Measurements from ENCODE around the gene YTHDF2. TPM values are rescaled to one million over a fixed set of nuclear protein-coding genes. Genes with fewer than 3 reads are reported as not detected.
"Not testable (repeated sequence)": the region's sequence is repeated elsewhere in the genome, so short reads cannot be mapped to it uniquely, and the experiment has no call there.

The YTHDF2 gene
- total RNA-seq, 2 experiments from 2014 or later, result 72.2 to 82.1 TPM

DNA sequence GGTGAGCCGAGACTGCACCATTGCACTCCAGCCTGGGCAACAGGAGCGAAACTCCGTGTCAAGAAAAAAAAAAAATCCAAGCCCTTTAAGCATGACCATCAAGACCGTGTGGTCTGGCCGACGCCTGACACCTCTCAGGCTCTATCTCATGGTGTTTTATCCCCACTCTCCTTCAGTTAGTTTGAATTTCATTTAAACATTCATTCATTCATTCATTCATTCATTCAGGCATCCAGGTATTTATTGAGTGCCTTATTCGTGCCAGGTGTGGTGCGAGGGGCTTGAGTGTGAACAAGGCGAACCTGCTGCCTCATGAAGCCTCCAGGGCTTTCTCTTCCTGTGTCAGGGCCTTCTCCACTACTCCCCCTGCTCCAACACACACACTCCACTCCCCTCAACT lies 52.7 kb downstream of the YTHDF2 start:
- TF ChIP-seq, protein P1, sequence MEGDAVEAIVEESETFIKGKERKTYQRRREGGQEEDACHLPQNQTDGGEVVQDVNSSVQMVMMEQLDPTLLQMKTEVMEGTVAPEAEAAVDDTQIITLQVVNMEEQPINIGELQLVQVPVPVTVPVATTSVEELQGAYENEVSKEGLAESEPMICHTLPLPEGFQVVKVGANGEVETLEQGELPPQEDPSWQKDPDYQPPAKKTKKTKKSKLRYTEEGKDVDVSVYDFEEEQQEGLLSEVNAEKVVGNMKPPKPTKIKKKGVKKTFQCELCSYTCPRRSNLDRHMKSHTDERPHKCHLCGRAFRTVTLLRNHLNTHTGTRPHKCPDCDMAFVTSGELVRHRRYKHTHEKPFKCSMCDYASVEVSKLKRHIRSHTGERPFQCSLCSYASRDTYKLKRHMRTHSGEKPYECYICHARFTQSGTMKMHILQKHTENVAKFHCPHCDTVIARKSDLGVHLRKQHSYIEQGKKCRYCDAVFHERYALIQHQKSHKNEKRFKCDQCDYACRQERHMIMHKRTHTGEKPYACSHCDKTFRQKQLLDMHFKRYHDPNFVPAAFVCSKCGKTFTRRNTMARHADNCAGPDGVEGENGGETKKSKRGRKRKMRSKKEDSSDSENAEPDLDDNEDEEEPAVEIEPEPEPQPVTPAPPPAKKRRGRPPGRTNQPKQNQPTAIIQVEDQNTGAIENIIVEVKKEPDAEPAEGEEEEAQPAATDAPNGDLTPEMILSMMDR (IDR thresholded peaks at IDR 0.05), result no peak
- no peak for DNase-seq
- Mint-ChIP-seq H3K4me3 (no peak overlapping the region), H3K27me3 (peaks cover 1% of the 10 kb centered on the region), H3K4me1 (ENCODE audit: low read depth) (peaks cover 4% of the 10 kb centered on the region), H3K36me3 (ENCODE audit: low read depth) (no peaks in the 10 kb centered on the region), H3K27ac (no peak overlapping the region), H3K9me3 (no peaks in the 10 kb centered on the region)
- ATAC-seq, result no peak
- ChIA-PET POLR2A (no interaction called here), CTCF (no interaction called here)
- intact Hi-C loops (cut with micrococcal nuclease), result loop anchor here (10.0 kb wide), 1 partner anchor 415 kb away; no protein-coding TSS in a partner anchor

DNA sequence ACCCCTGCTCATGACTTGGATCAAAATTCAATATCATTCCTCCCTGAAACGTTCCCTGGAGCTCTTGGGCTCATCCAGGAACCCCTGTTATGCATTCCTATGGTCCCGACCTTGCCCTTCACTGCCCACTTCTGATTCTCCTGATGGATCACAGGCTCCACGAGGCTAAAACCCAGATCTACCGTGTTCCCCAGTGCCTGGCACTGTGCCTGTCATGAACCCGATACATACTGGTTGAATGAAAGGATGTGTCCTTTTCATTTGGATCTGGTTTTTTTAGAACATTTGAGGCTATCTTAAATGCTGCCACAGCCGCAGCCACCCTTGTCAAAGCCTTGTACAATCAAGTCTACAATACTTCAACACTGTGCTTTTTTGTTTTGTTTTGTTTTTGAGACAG lies 53.1 kb downstream of the YTHDF2 start:
- intact Hi-C loops (cut with micrococcal nuclease), result loop anchor here (10.0 kb wide), 1 partner anchor 415 kb away; no protein-coding TSS in a partner anchor
- ATAC-seq (no peak), DNase-seq (no peak)
- H3K27ac Mint-ChIP-seq, result no peak overlapping the region
- H3K36me3 Mint-ChIP-seq (ENCODE audit: low read depth), result no peaks in the 10 kb centered on the region
- H3K9me3 Mint-ChIP-seq, result no peaks in the 10 kb centered on the region
- peaks cover 1% of the 10 kb centered on the region for H3K27me3 Mint-ChIP-seq
- no peak overlapping the region for H3K4me3 Mint-ChIP-seq
- H3K4me1 Mint-ChIP-seq (ENCODE audit: low read depth), result peaks cover 4% of the 10 kb centered on the region
- ChIA-PET CTCF (no interaction called here), POLR2A (no interaction called here)
- TF ChIP-seq, protein P1 (IDR thresholded peaks at IDR 0.05), result no peak

DNA sequence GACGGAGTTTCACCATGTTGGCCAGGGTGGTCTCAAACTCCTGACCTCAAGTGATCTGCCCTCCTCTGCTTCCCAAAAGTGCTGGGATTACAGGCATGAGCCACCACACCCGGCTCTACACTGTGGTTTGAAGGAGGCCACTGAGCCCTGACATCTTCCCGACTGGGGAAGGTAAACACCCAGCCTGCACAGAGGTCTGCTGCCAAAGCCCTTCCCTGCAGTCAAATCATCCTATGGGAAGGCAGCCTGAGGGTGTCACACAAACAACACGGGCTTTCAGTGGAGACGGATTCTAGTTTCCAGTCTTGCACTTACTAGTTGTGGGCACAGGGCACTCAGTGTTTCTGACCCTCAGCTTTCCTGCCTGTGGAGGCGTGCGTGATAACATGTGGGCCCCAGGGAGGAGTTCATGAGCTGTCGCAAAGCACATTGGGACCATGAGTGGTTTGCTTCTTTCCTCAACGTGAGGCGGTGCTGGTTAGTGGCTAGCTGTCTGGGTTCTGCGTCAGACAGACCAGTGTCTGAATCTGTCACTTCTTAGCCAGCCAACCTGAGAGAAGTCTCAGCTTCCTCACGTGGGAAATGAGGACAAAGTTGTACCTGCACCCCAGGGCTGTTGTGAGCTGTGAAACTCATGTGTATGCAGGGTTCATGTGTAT lies 53.8 kb downstream of the YTHDF2 start:
- Mint-ChIP-seq H3K4me1 (ENCODE audit: low read depth) (no peaks in the 10 kb centered on the region), H3K27me3 (peaks cover 3% of the 10 kb centered on the region), H3K4me3 (no peak overlapping the region), H3K36me3 (ENCODE audit: low read depth) (no peaks in the 10 kb centered on the region), H3K27ac (no peak overlapping the region), H3K9me3 (no peaks in the 10 kb centered on the region)
- ATAC-seq (no peak), DNase-seq (no peak)
- intact Hi-C loops (cut with micrococcal nuclease), result no loop called here
- POLR2A ChIA-PET, result no interaction called here
- TF ChIP-seq, protein P1 (IDR thresholded peaks at IDR 0.05), result no peak
- CTCF ChIA-PET, result interaction anchor here (1.4 kb wide), 1 partner anchor 87 kb away, joined by 7 read pairs; no protein-coding TSS in a partner anchor

DNA sequence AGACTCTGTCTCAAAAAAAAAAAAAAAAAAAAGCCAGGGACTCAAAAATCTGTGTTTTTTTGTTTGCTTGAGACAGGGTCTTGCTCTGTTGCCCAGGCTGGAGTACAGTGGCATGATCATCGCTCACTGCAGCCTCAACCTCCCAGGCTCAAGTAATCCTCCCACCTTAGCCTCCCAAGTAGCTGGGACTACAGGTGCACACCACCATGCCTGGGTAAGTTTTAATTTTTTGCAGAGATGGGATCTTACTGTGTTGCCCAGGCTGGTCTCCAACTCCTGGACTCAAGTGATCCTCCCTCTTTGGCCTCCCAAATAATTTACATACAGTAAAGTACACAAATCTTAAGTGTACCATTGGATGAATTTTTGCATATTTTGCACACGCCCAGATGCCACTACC lies 55.2 kb downstream of the YTHDF2 start:
- H3K9me3 Mint-ChIP-seq; H3K27ac Mint-ChIP-seq; intact Hi-C loops (cut with micrococcal nuclease); POLR2A ChIA-PET; H3K4me1 Mint-ChIP-seq (ENCODE audit: low read depth); ATAC-seq; H3K36me3 Mint-ChIP-seq (ENCODE audit: low read depth); H3K27me3 Mint-ChIP-seq; DNase-seq; H3K4me3 Mint-ChIP-seq: not testable (repeated sequence)
- CTCF ChIA-PET, result interaction anchor here (1.4 to 2.9 kb wide), 2 partner anchors 85 kb away, joined by 7 to 13 read pairs; no protein-coding TSS in a partner anchor

DNA sequence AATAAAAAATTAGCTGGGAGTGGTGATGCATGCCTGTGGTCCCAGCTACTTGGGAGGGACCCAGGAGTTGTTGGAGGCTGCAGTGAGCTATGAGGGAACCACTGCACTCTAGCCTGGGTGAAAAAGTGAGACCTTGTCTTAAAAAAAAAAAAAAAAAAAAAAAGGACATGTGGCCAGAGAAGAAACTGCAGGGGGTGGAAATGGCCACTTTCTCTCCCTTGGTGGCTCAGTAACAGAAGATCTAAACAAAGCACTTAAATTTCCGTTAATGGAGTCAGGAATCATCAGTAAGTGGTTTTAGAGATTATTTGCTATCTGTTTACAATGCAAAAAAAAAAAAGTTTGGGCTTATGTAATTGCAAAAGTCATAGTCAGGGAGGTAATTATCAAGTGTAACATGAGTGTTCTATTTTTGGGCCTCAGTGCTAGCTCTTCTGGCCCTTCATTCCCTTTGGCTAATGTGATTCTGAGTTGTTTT lies 55.9 kb downstream of the YTHDF2 start:
- Mint-ChIP-seq H3K27me3 (peaks cover 2% of the 10 kb centered on the region), H3K36me3 (ENCODE audit: low read depth) (no peaks in the 10 kb centered on the region), H3K9me3 (no peaks in the 10 kb centered on the region), H3K4me1 (ENCODE audit: low read depth) (no peaks in the 10 kb centered on the region), H3K27ac (no peak overlapping the region), H3K4me3 (no peak overlapping the region)
- ATAC-seq (no peak), DNase-seq (no peak)
- TF ChIP-seq, protein P1 (IDR thresholded peaks at IDR 0.05), result no peak
- ChIA-PET CTCF (interaction anchor here (2.9 kb wide), 1 partner anchor 84 kb away, joined by 13 read pairs; no protein-coding TSS in a partner anchor), POLR2A (interaction anchor here (0.6 kb wide), 1 partner anchor 276 kb away, joined by 3 read pairs; no protein-coding TSS in a partner anchor)
- intact Hi-C loops (cut with micrococcal nuclease), result no loop called here

DNA sequence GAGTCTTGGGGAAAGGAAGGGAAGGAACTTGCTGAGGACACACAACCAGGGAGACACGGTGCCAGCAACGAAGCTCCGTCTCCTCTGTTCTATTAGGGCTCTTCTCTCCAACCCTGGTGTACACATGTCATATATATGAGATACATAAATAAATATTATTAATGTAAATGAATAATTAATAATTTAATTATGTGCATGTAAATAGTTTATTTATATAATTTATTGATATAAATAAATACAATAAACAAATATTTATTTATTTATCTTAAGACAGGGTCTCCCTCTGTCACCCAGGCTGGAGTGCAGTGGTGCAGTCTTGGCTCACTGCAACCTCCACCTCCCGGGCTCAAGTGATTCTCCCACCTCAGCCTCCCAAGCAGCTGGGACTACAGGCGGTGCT lies 57.8 kb downstream of the YTHDF2 start:
- H3K27ac Mint-ChIP-seq; POLR2A ChIA-PET; H3K4me3 Mint-ChIP-seq; H3K9me3 Mint-ChIP-seq; H3K4me1 Mint-ChIP-seq (ENCODE audit: low read depth); H3K36me3 Mint-ChIP-seq (ENCODE audit: low read depth); H3K27me3 Mint-ChIP-seq; ATAC-seq; DNase-seq; intact Hi-C loops (cut with micrococcal nuclease): not testable (repeated sequence)
- CTCF ChIA-PET, result interaction anchor here (1.2 to 2.9 kb wide), 3 partner anchors 82 to 300 kb away, joined by 3 to 13 read pairs (median 3); no protein-coding TSS in a partner anchor

Measured in activated CD8-positive, alpha-beta T cell treated with anti-CD3 and anti-CD28 coated beads for 36 hours (primary cell).